ENCODE results near the gene CLSTN2. TPM values are rescaled to one million over a fixed set of nuclear protein-coding genes. Genes with fewer than 3 reads are reported as not detected.

Gene CLSTN2
- total and polyA plus RNA-seq, 10 donors: 0.02 to 0.22 (median 0.13) TPM; not detected in 1

DNA sequence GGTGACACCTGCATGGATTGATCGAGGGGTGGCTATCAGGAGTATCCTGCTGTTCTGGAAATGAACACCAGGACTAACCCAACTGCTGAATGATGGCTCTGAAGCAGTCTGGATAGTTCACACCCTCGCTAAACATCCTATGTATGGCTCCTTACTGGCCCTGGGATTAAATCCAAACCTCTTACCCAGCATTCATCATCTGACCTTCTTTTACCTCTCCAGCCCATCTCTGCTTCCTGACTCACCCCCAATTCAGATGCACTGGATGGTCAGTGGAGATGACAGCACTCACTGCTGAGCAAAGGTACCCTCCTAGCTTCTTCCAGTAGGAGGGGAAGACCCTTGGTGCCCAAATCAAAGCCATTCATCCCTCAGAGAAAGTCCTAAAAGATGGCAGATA, 507.6 kb downstream of the CLSTN2 start:
- intact Hi-C loops (cut with DNase I; ENCODE audit: low total_unique reads): no loop called here

DNA sequence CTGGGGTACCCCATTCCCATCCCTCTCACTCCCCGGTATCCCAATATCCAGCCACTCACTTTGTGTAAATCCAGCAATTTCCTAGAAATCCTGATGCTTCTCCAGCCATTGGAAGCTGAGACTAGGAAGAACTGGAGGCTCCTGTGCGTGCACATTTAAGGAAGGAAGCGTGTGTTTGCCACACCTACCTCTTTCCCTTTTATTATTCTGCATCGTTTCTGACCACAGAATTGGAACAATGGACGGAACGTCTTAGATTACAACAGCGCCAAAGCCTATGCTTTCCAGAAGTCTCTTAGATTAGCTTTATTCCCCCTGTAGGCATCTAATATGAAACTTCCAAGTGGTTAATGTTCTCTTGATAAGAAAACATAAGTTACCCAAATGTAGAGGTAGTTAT, 508.1 kb downstream of the CLSTN2 start:
- 27 to 33% (median 28%) methylated on average over 7 of the region's 7 CpGs for WGBS, 5 donors
- no peak overlapping the region for H3K27ac ChIP-seq
- no peak for DNase-seq
- H3K36me3 ChIP-seq: no peaks in the 10 kb centered on the region
- H3K4me1 ChIP-seq: no peaks in the 10 kb centered on the region
- intact Hi-C loops (cut with DNase I; ENCODE audit: low total_unique reads): no loop called here
- TF ChIP-seq POLR2AphosphoS5 (IDR thresholded peaks at IDR 0.05) (no peak), CTCF (IDR thresholded peaks at IDR 0.05 in 8 of 11, conservative IDR thresholded peaks at IDR 0.05 in 3 of 11) (no peak), POLR2A (IDR thresholded peaks at IDR 0.05) (no peak)
- no peaks in the 10 kb centered on the region for H3K27me3 ChIP-seq (replicated peaks in 1 of 7)
- no peaks in the 10 kb centered on the region for H3K9me3 ChIP-seq
- H3K4me3 ChIP-seq: no peak overlapping the region

More for the DNA sequence above, 507.6 kb downstream of the CLSTN2 start:
- Histone ChIP-seq H3K36me3 (no peaks in the 10 kb centered on the region), H3K4me3 (no peak overlapping the region), H3K4me1 (no peaks in the 10 kb centered on the region), H3K27ac (no peak overlapping the region), H3K9me3 (no peaks in the 10 kb centered on the region), H3K27me3 (replicated peaks in 1 of 7) (no peaks in the 10 kb centered on the region)
- TF ChIP-seq POLR2A (IDR thresholded peaks at IDR 0.05): no peak
- no peak for TF ChIP-seq CTCF (IDR thresholded peaks at IDR 0.05 in 8 of 11, conservative IDR thresholded peaks at IDR 0.05 in 3 of 11)
- TF ChIP-seq POLR2AphosphoS5 (IDR thresholded peaks at IDR 0.05): no peak
- whole genome bisulfite sequencing, 5 donors: 73 to 89% (median 75%) methylated on average over 2 of the region's 2 CpGs
- no peak for DNase-seq

DNA sequence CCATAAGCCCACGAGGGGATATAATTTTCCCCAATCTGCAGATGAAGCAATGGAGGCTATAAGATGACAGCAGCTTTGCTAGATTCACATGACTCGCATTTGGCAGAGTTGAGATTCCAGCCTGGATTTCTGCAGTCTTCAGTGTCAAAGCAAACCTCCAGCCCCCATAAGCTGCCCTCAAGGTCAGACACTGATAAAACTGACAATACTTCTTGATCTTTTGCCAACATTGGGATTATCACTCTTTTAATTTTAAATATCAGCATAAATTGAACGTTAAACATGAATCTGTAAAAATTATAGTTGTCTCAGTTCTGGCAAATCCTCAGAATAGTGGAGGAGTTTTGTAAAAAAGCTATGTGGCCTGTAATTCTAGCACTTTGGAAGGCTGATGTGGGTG, 508.8 kb downstream of the CLSTN2 start:
- no peak for DNase-seq
- no peak overlapping the region for H3K27ac ChIP-seq
- no peaks in the 10 kb centered on the region for H3K9me3 ChIP-seq
- H3K4me1 ChIP-seq: no peaks in the 10 kb centered on the region
- intact Hi-C loops (cut with DNase I; ENCODE audit: low total_unique reads): no loop called here
- 56 to 76% (median 64%) methylated on average over 3 of the region's 3 CpGs for WGBS, 5 donors
- no peaks in the 10 kb centered on the region for H3K36me3 ChIP-seq
- H3K4me3 ChIP-seq: no peak overlapping the region
- no peaks in the 10 kb centered on the region for H3K27me3 ChIP-seq (replicated peaks in 1 of 7)
- TF ChIP-seq CTCF (IDR thresholded peaks at IDR 0.05 in 8 of 11, conservative IDR thresholded peaks at IDR 0.05 in 3 of 11) (no peak), POLR2AphosphoS5 (IDR thresholded peaks at IDR 0.05) (no peak)

GRCh38 chr3:140446734-140447133, 511.7 kb downstream of the CLSTN2 start:
- Histone ChIP-seq H3K4me1 (no peaks in the 10 kb centered on the region), H3K27ac (no peak overlapping the region), H3K4me3 (no peak overlapping the region), H3K9me3 (no peaks in the 10 kb centered on the region), H3K27me3 (replicated peaks in 1 of 7) (no peaks in the 10 kb centered on the region), H3K36me3 (no peaks in the 10 kb centered on the region)
- intact Hi-C loops (cut with DNase I; ENCODE audit: low total_unique reads): no loop called here
- WGBS, 5 donors: 65 to 97% (median 89%) methylated on average over 2 of the region's 2 CpGs
- no peak for DNase-seq
- TF ChIP-seq POLR2AphosphoS5 (IDR thresholded peaks at IDR 0.05) (no peak), POLR2A (IDR thresholded peaks at IDR 0.05) (no peak), CTCF (IDR thresholded peaks at IDR 0.05 in 8 of 11, conservative IDR thresholded peaks at IDR 0.05 in 3 of 11) (no peak)
